Activated CD4-positive, alpha-beta memory T cell treated with anti-CD3 and anti-CD28 coated beads for 36 hours (primary cell): ENCODE measurements around the gene FUBP3. TPM values are rescaled to one million over a fixed set of nuclear protein-coding genes. Genes with fewer than 3 reads are reported as not detected.

Experiments used
- CTCF ChIA-PET: fragments of 350-600 bp; sonication (Branson Sonifier 250); formaldehyde crosslinking; loops from one replicate; lab custom pipeline; 2021; ENCODE audit warnings: antibody characterized with exemption, inconsistent platforms; lab: Charles Lee
- POLR2A ChIA-PET: fragments of 350-600 bp; sonication (Branson Sonifier 250); formaldehyde crosslinking; loops from one replicate; lab custom pipeline; 2021; ENCODE audit warnings: antibody characterized with exemption; lab: Charles Lee
- DNase-seq: peaks from one replicate; pipeline ENCODE4 v3.0.0-alpha.2; 2020
- H3K27ac Mint-ChIP-seq: one replicate; pipeline ENCODE4 v1.8.0; 2021; ENCODE audit warnings: mixed read lengths
- H3K27me3 Mint-ChIP-seq: one replicate; pipeline ENCODE4 v1.8.0; 2021; ENCODE audit warnings: mixed read lengths
- H3K36me3 Mint-ChIP-seq: one replicate; pipeline ENCODE4 v1.8.0; 2021; ENCODE audit warnings: mixed read lengths
- H3K4me1 Mint-ChIP-seq: one replicate; pipeline ENCODE4 v1.8.0; 2021; ENCODE audit warnings: low read depth, mixed read lengths
- H3K4me3 Mint-ChIP-seq: one replicate; pipeline ENCODE4 v1.8.0; 2021; ENCODE audit warnings: mild to moderate bottlenecking, mixed read lengths
- H3K9me3 Mint-ChIP-seq: one replicate; pipeline ENCODE4 v1.8.0; 2021; ENCODE audit warnings: mixed read lengths
- intact Hi-C: fragments of 100-400 bp; cut with micrococcal nuclease; formaldehyde crosslinking; loops from one replicate; pipeline ENCODE4 v1.15.1; 2023
- total RNA-seq, 2 experiments: library from RNA; stranded (reverse); gene quantifications; one replicate each; pipeline ENCODE4 v1.2.3, GENCODE V29; 2021

The FUBP3 gene
- total RNA-seq, 2 experiments from 2014 or later: 31.8 to 37.5 TPM

DNA sequence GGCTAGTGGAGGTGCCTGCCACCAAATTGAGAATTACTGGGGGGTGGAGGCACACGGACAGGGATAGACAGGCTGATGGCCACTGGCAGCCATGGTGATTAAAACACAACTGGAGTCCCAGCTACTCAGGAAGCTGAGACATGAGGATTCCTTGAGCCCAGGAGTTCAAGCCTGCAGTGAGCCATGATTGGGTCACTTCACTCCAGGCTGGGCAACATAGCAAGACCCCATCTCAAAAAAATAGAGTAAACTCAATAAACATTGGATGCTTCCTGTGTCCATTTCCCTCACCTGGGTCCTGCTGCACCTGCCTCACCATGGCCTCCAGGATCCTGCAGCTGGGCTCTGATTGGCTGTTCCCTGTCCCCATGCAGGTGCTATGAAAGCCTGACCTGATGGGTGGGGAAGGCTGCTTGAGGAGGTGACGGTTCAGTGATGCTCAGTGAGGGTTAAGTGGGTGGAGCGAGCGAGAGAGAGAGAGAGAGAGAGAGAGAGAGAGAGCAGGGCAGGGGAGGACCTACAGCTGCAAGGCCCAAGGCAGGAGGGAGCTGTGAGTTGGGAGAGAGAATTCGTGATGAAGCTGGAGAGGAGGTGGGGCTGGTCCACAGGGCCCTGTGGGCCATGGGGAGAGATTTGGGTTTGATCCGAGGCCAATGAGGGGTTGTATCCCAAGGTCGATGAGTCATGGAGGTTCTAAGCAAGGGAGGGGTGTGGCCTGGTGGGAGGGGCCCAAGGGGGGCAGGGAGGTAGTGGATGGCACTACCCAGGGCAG lies 36.7 kb upstream of the FUBP3 start:
- peaks cover 40% of the 10 kb centered on the region for H3K27me3 Mint-ChIP-seq
- H3K27ac Mint-ChIP-seq: no peak overlapping the region
- CTCF ChIA-PET: no interaction called here

DNA sequence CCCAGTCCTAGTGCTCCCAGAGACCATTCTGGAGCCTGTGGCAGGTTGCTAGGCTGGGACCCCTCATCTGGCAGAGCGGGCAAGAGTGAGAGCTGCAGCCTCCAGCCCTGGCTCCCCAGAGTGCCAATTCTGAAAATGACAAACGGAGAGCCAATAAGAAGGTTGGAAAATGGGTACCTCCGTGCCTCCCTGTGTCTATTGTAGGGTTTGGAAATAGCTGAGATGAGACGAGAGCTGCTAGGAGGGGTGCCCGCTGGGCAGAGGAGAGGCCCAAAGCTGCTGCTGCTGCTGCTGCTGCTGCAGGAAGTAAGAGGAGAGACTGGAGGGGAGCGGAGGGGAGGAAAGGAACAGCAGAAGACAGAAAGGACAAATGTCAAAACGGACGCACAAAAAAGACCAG lies 36.0 kb upstream of the FUBP3 start:
- H3K27me3 Mint-ChIP-seq: peaks cover 33% of the 10 kb centered on the region
- ChIA-PET POLR2A (no interaction called here), CTCF (no interaction called here)
- no peaks in the 10 kb centered on the region for H3K36me3 Mint-ChIP-seq
- DNase-seq: no peak
- H3K27ac Mint-ChIP-seq: no peak overlapping the region
- no peaks in the 10 kb centered on the region for H3K9me3 Mint-ChIP-seq
- no peak overlapping the region for H3K4me3 Mint-ChIP-seq
- intact Hi-C loops: no loop called here
- no peaks in the 10 kb centered on the region for H3K4me1 Mint-ChIP-seq

More for the DNA sequence above, 36.7 kb upstream of the FUBP3 start:
- DNase-seq: no peak
- POLR2A ChIA-PET: no interaction called here
- H3K4me1 Mint-ChIP-seq: peaks cover 3% of the 10 kb centered on the region
- H3K4me3 Mint-ChIP-seq: no peak overlapping the region
- H3K9me3 Mint-ChIP-seq: no peaks in the 10 kb centered on the region
- H3K36me3 Mint-ChIP-seq: no peaks in the 10 kb centered on the region
- intact Hi-C loops: no loop called here

DNA sequence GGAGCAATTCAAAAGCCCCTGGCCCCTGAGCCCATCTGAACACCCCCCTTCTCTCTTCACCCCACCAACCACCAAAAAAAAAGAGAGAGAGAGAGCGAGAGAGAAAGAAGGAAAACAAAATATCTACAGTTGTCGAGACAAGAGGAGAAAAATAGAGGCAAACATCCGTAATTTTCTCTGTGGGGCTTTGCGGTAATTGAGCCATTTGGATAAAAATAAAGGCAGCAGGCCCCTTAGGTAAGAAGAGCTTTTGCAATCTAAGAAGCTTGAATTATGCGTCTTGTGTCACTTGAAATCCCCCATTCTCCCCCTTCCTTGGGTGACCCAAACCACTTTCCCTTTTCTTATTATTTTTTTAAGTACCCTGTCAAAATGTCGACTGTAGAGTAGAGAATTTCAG lies 35.5 kb upstream of the FUBP3 start:
- Mint-ChIP-seq H3K4me1 (no peaks in the 10 kb centered on the region), H3K27me3 (peaks cover 28% of the 10 kb centered on the region), H3K4me3 (no peak overlapping the region), H3K9me3 (peaks cover under 1% of the 10 kb centered on the region), H3K27ac (no peak overlapping the region), H3K36me3 (no peaks in the 10 kb centered on the region)
- no peak for DNase-seq
- intact Hi-C loops: no loop called here
- ChIA-PET POLR2A (no interaction called here), CTCF (no interaction called here)

DNA sequence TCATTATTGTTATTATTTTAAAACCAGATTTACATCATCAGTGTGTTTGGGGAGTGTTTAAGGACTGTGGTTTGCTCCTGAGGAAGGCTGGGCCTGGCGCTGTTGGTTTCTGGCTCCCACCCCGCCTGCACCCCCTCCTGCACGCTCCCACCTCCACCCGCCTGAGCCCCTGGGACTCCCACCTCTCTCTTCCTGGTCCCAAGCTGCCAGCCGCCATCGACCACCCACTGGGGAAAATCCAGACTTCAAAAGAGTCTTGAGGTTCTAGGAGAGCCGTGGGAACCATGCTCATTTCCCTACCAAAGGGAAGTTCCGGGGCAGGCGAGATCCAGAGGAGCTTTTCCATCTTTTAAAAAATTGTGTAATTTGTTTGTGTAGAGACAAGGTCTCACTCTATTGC lies 35.0 kb upstream of the FUBP3 start:
- no peak overlapping the region for H3K4me3 Mint-ChIP-seq
- no peaks in the 10 kb centered on the region for H3K4me1 Mint-ChIP-seq
- POLR2A ChIA-PET: no interaction called here
- DNase-seq: no peak
- H3K36me3 Mint-ChIP-seq: no peaks in the 10 kb centered on the region
- peaks cover 26% of the 10 kb centered on the region for H3K27me3 Mint-ChIP-seq
- no peak overlapping the region for H3K27ac Mint-ChIP-seq
- CTCF ChIA-PET: no interaction called here
- H3K9me3 Mint-ChIP-seq: peaks cover 6% of the 10 kb centered on the region
- intact Hi-C loops: no loop called here

DNA sequence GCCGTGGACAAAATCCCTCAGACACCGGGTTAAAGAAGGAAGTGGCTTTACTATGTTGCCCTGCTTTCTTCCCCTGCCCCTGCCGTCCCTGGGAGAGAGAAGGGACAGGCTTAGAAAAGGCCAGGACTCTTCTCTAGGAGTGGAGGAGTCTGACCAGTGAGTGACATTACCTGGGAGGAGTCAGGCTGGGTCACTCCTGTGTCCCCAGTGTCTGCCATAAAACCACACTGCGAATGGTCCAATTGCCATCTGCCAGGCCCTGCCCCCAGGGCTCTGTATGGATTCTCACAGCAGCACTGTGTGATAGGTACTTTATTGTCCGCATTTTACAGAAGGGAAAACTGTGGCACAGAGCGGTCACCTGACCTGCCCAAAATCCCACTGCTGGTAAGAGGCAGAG lies 31.3 kb upstream of the FUBP3 start:
- H3K27ac Mint-ChIP-seq: no peak overlapping the region
- H3K4me1 Mint-ChIP-seq: no peaks in the 10 kb centered on the region
- no peak for DNase-seq
- H3K4me3 Mint-ChIP-seq: no peak overlapping the region
- POLR2A ChIA-PET: no interaction called here
- H3K9me3 Mint-ChIP-seq: peaks cover 10% of the 10 kb centered on the region
- intact Hi-C loops: no loop called here
- CTCF ChIA-PET: no interaction called here
- no peaks in the 10 kb centered on the region for H3K36me3 Mint-ChIP-seq
- peaks cover 12% of the 10 kb centered on the region for H3K27me3 Mint-ChIP-seq

DNA sequence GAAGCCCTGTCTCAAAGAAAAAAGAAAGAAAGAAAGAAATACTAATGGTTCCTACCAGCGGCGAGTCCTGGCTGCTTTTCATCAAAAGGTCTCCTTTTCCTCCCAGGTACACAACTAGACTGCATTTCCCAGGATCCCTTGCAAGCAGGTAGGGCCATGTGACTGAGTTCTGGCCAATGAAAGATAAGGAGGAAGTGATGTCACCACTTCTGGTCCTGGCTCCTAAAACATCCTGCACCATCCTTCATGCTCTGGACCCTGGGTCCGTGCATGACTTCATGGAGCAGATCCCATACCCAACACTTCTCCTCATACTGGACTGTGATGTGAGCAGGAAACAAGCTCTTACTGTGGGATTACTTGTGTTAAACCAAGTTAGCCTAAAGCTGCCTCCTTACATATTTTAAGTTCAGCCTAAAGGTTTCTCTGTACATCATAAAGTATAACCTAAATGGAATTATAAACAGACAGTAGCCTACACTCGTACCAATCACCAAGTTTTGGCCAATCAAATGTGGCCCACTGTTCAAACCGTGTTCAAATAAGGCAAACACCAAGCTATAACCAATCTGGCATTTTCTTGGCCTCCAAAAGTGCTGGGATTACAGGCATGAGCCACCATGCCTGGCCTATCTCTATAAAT lies 30.2 kb upstream of the FUBP3 start:
- Mint-ChIP-seq H3K4me1 (no peaks in the 10 kb centered on the region), H3K27me3 (peaks cover 6% of the 10 kb centered on the region), H3K27ac (no peak overlapping the region), H3K9me3 (peaks cover 10% of the 10 kb centered on the region), H3K36me3 (no peaks in the 10 kb centered on the region), H3K4me3 (no peak overlapping the region)
- no peak for DNase-seq
- ChIA-PET CTCF (no interaction called here), POLR2A (no interaction called here)
- intact Hi-C loops: no loop called here

DNA sequence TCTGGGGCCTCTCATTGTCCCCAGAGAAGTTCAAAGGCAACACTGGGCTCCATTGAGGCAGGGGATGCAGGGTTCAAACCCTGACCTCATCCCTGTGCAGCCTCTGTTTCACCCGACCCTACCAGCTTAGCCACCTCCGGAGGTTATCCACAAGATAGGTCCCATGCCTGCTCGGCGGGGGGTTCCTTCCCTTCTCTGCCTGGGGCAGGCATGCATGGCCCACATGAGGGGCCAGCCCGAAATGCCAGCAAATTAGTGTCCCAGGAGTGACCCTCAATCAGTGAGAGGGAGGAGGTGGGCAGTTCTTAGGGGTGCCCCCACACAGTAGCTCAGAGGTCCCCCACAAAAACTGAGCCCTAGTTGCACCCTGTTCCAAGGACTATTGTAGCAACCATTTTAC lies 24.8 kb upstream of the FUBP3 start:
- Mint-ChIP-seq H3K27ac (no peak overlapping the region), H3K36me3 (no peaks in the 10 kb centered on the region), H3K4me3 (no peak overlapping the region), H3K27me3 (peaks cover 8% of the 10 kb centered on the region), H3K4me1 (no peaks in the 10 kb centered on the region), H3K9me3 (peaks cover 2% of the 10 kb centered on the region)
- CTCF ChIA-PET: no interaction called here
- POLR2A ChIA-PET: no interaction called here
- no peak for DNase-seq
- intact Hi-C loops: no loop called here

DNA sequence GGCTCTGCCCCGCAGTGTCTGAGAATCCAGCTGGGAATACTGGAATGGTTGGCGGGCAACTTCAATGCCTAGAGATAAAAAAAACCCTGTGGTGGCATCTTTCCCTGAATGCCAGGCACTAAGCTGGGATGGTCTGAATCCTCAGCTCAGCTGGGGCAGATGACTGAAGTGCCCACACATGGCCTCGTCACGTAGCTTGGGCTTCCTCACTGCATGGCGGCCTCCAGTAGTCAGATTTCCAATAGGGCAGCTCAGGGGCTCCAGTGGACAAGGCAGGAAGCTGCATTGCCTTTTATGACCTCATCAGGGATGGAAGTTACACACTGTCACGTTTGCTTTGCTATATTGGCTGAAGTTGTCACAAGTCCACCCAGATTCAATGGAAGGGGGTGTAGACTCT lies 24.3 kb upstream of the FUBP3 start:
- Mint-ChIP-seq H3K9me3 (no peaks in the 10 kb centered on the region), H3K36me3 (no peaks in the 10 kb centered on the region), H3K4me3 (no peak overlapping the region), H3K4me1 (no peaks in the 10 kb centered on the region), H3K27ac (no peak overlapping the region), H3K27me3 (peaks cover 8% of the 10 kb centered on the region)
- intact Hi-C loops: no loop called here
- ChIA-PET POLR2A (no interaction called here), CTCF (no interaction called here)
- DNase-seq: no peak

DNA sequence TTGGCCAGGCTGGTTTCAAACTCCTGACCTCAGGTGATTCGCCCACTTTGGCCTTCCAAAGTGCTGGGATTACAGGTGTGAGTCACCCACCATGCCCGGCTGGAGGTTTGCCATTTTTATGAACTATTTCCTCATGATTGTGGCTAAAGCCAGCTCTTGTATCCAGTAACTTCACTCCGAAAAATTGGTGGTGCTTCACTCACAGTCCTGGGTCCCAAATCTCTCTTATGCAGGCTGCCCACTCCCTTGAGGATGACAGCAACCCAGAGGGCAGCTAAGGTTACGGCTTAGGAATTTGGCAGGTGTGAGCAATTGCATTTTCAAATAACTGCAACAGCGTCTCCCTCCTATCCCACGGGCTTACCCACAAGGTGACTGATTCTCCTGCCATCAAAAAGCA lies 23.4 kb upstream of the FUBP3 start:
- DNase-seq: no peak
- Mint-ChIP-seq H3K27ac (no peak overlapping the region), H3K27me3 (peaks cover 8% of the 10 kb centered on the region), H3K4me1 (no peaks in the 10 kb centered on the region), H3K4me3 (no peak overlapping the region), H3K9me3 (no peaks in the 10 kb centered on the region), H3K36me3 (no peaks in the 10 kb centered on the region)
- intact Hi-C loops: no loop called here
- ChIA-PET CTCF (no interaction called here), POLR2A (no interaction called here)

DNA sequence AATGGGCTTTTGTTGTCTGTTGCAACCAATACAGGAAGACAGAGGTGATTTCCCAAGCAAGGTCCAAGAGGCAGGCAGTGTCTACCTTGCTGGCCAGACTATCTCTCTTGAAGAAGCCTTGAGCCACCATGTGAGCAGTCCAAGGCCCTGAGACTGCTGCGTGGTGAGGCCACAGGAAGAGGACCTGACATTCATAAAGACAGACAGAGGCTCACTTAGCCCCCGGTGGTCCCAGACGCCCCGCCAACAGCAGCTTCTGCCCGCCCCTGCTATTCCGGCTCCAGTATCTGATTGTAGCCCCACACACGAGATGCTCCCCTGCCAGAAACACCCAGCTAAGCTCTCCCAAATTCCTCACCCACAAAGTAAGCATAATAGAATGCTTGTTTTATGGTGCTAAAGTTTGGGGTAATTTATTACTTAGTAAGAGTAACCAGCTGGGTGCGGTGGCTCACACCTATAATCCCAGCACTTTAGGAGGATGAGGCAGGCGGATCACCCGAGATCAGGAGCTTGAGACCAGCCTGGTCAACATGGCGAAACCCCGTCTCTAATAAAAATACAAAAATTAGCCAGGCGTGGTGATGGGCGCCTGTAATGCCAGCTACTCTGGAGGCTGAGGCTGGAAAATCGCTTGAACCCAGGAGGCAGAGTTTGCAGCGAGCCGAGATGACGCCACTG lies 22.8 kb upstream of the FUBP3 start:
- Mint-ChIP-seq H3K36me3 (no peaks in the 10 kb centered on the region), H3K27me3 (peaks cover 8% of the 10 kb centered on the region), H3K4me1 (no peaks in the 10 kb centered on the region), H3K4me3 (no peak overlapping the region), H3K9me3 (no peaks in the 10 kb centered on the region), H3K27ac (no peak overlapping the region)
- ChIA-PET CTCF (interaction anchor here (0.6 kb wide), 1 partner anchor 29 kb away, joined by 3 read pairs; no protein-coding TSS in a partner anchor), POLR2A (no interaction called here)
- no peak for DNase-seq
- intact Hi-C loops: no loop called here

DNA sequence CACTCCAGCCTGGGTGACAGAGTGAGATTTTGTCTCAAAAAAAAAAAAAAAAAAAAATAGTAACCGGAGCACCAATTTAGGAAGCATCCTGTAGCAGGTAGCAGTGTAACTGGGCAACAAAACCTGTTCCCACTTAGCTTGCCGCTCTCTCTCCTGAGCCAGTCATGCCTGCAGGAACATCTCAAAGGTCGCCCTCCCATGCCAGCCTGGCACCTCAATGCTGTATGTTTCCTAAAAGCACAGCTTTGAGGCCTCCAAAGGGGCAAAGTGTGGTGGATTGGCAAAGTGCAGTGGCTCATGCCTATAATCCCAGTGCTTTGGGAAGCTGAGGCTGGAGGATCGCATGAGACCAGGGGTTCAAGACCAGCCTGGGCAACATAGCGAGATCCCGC lies 22.3 kb upstream of the FUBP3 start:
- Mint-ChIP-seq H3K9me3 (no peaks in the 10 kb centered on the region), H3K27me3 (peaks cover 3% of the 10 kb centered on the region), H3K4me1 (no peaks in the 10 kb centered on the region), H3K27ac (no peak overlapping the region), H3K4me3 (no peak overlapping the region), H3K36me3 (no peaks in the 10 kb centered on the region)
- intact Hi-C loops: no loop called here
- no peak for DNase-seq
- POLR2A ChIA-PET: no interaction called here
- CTCF ChIA-PET: interaction anchor here (0.6 kb wide), 1 partner anchor 29 kb away, joined by 3 read pairs; no protein-coding TSS in a partner anchor

DNA sequence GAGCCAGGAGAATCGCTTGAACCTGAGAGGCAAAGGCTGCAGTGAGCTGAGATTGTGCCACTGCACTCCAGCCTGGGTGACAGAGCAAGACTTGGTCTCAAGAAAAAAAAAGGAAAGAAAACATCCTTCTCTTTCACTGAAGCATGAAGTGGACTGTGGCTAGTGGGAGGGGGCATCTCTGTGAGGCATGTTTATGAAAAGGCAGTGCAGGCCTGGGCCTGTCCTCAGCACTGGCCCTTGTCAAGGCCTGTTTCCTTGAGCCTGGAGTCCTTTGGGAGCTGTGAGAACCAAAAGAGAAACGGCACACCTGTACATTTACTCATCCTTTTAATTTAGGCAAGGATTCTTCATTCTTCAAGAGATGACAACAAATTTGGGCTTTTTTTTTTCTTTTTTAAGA lies 18.3 kb upstream of the FUBP3 start:
- Mint-ChIP-seq H3K36me3 (no peaks in the 10 kb centered on the region), H3K4me3 (no peak overlapping the region), H3K9me3 (no peaks in the 10 kb centered on the region), H3K4me1 (no peaks in the 10 kb centered on the region), H3K27ac (no peak overlapping the region), H3K27me3 (peaks cover 6% of the 10 kb centered on the region)
- DNase-seq: no peak
- POLR2A ChIA-PET: no interaction called here
- CTCF ChIA-PET: no interaction called here
- intact Hi-C loops: no loop called here
